Activated CD4-positive, alpha-beta T cell treated with anti-CD3 and anti-CD28 coated beads, Interleukin-2, amount 10 ng/mL, durations not matched to agents 7 days and 5 days (primary cell): Measurements from ENCODE around the gene HEG1. TPM values are rescaled to one million over a fixed set of nuclear protein-coding genes. Genes with fewer than 3 reads are reported as not detected.

Experiments used
- CTCF ChIA-PET: fragments of 350-600 bp; sonication (Branson Sonifier 250); formaldehyde crosslinking; loops from one replicate; lab custom pipeline; 2021; ENCODE audit warnings: antibody characterized with exemption; lab: Charles Lee
- POLR2A ChIA-PET: fragments of 350-600 bp; sonication (Branson Sonifier 250); formaldehyde crosslinking; loops from one replicate; lab custom pipeline; 2021; ENCODE audit warnings: antibody characterized with exemption; lab: Charles Lee
- DNase-seq: peaks from one replicate; pipeline ENCODE4 v3.0.0-alpha.2; 2020
- H3K27ac Mint-ChIP-seq: one replicate; pipeline ENCODE4 v1.8.0; 2021; ENCODE audit warnings: mild to moderate bottlenecking, moderate library complexity, mixed read lengths
- H3K27me3 Mint-ChIP-seq: one replicate; pipeline ENCODE4 v1.8.0; 2021; ENCODE audit warnings: mixed read lengths
- H3K36me3 Mint-ChIP-seq: one replicate; pipeline ENCODE4 v1.8.0; 2021; ENCODE audit warnings: low read depth, mixed read lengths
- H3K4me1 Mint-ChIP-seq: one replicate; pipeline ENCODE4 v1.8.0; 2021; ENCODE audit warnings: mixed read lengths
- H3K4me3 Mint-ChIP-seq: one replicate; pipeline ENCODE4 v1.8.0; 2021; ENCODE audit warnings: mild to moderate bottlenecking, moderate library complexity, mixed read lengths
- H3K9me3 Mint-ChIP-seq: one replicate; pipeline ENCODE4 v1.8.0; 2021; ENCODE audit warnings: mixed read lengths
- total RNA-seq, 2 experiments: library from RNA; stranded (reverse); gene quantifications; one replicate each; pipeline ENCODE4 v1.2.3, GENCODE V29; 2021

The HEG1 gene
- total RNA-seq, 2 experiments from 2014 or later, result 26.6 to 30.4 TPM

- Mint-ChIP-seq H3K27ac (peak overlapping the region; percentile 83), H3K4me1 (peaks cover 59% of the 10 kb centered on the region), H3K27me3 (peaks cover 7% of the 10 kb centered on the region), H3K4me3 (peak overlapping the region; percentile 90), H3K9me3 (no peaks in the 10 kb centered on the region), H3K36me3 (peaks cover 27% of the 10 kb centered on the region)
- ChIA-PET POLR2A (interaction anchor here (0.8 kb wide), 1 partner anchor 17 kb away, joined by 3 read pairs; no protein-coding TSS in a partner anchor), CTCF (interaction anchor here (0.8 to 0.9 kb wide), 4 partner anchors 34 to 375 kb away, joined by 3 read pairs; no protein-coding TSS in a partner anchor)
- no peak for DNase-seq
Measured at GRCh38 chr3:125052624-125053303, 3.0 kb downstream of the HEG1 start.

GRCh38 chr3:125051715-125052581, 3.8 kb downstream of the HEG1 start:
- CTCF ChIA-PET, result interaction anchor here (0.6 to 0.9 kb wide), 5 partner anchors 34 to 376 kb away, joined by 3 read pairs; no protein-coding TSS in a partner anchor

DNA sequence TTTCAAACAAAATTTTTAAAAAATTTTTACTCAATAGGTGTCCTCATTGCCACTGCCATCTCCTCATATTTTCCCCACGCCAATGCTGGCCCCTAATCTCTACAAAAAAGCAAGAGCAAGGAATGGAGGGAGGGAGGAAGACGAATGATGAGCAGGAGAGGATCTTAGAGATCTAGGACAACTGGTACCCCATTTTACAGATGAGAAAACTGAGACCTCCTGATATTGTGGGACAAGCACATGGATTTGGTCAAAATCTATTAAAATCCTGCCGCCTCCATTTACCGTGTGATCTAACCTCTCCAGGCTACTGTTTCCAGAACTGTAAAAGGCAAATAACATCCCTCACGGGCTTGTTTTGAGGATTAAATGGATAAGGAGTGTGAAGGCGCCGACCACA, 4.6 kb downstream of the HEG1 start:
- Mint-ChIP-seq H3K9me3 (no peaks in the 10 kb centered on the region), H3K4me1 (peaks cover 50% of the 10 kb centered on the region), H3K36me3 (peaks cover 28% of the 10 kb centered on the region), H3K4me3 (peak overlapping the region; percentile 90), H3K27me3 (peaks cover 1% of the 10 kb centered on the region), H3K27ac (peak overlapping the region; percentile 83)
- CTCF ChIA-PET, result no interaction called here
- POLR2A ChIA-PET, result no interaction called here
- no peak for DNase-seq

More at GRCh38 chr3:125051715-125052581, 3.8 kb downstream of the HEG1 start:
- POLR2A ChIA-PET, result interaction anchor here (0.8 kb wide), 1 partner anchor 18 kb away, joined by 3 read pairs; no protein-coding TSS in a partner anchor
- H3K4me1 Mint-ChIP-seq, result peaks cover 57% of the 10 kb centered on the region
- H3K9me3 Mint-ChIP-seq, result no peaks in the 10 kb centered on the region
- DNase-seq, result peak; percentile 69
- H3K36me3 Mint-ChIP-seq, result peaks cover 28% of the 10 kb centered on the region
- peaks cover 4% of the 10 kb centered on the region for H3K27me3 Mint-ChIP-seq
- H3K4me3 Mint-ChIP-seq, result peak overlapping the region; percentile 90
- H3K27ac Mint-ChIP-seq, result peak overlapping the region; percentile 83

- Mint-ChIP-seq H3K36me3 (peaks cover 28% of the 10 kb centered on the region), H3K9me3 (no peaks in the 10 kb centered on the region), H3K27me3 (peaks cover 1% of the 10 kb centered on the region), H3K4me3 (no peak overlapping the region), H3K27ac (no peak overlapping the region), H3K4me1 (peaks cover 49% of the 10 kb centered on the region)
- no peak for DNase-seq
- ChIA-PET CTCF (interaction anchor here (0.7 kb wide), 1 partner anchor 390 kb away, joined by 3 read pairs; no protein-coding TSS in a partner anchor), POLR2A (no interaction called here)
Measured at GRCh38 chr3:125050488-125051090, 5.2 kb downstream of the HEG1 start.

DNA sequence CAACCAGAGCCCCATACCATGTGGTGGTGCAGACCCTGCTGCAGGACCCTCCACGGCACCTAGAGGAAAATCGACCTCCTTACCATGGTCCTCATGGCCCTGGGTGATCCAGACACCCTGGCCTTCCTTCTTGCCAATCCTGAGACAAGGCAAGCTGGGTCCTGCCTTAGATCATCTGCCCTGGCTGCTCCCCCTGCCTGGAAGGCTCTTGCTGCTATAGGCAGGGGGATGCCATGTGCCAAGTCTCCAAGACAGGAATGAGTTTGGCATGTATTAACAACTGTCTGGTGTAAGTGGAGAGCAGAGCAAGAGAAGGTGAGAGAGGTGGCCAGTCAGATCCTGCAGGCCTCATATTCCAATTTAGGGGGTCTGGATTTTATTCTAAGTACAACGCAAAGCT, 7.5 kb downstream of the HEG1 start:
- Mint-ChIP-seq H3K36me3 (peaks cover 21% of the 10 kb centered on the region), H3K9me3 (no peaks in the 10 kb centered on the region), H3K27me3 (peaks cover 1% of the 10 kb centered on the region), H3K4me3 (no peak overlapping the region), H3K27ac (no peak overlapping the region), H3K4me1 (peaks cover 35% of the 10 kb centered on the region)
- ChIA-PET CTCF (interaction anchor here (1.1 to 1.6 kb wide), 2 partner anchors 24 to 472 kb away, joined by 3 to 4 read pairs; partner anchors contain the start of gene SNX4), POLR2A (no interaction called here)
- no peak for DNase-seq

DNA sequence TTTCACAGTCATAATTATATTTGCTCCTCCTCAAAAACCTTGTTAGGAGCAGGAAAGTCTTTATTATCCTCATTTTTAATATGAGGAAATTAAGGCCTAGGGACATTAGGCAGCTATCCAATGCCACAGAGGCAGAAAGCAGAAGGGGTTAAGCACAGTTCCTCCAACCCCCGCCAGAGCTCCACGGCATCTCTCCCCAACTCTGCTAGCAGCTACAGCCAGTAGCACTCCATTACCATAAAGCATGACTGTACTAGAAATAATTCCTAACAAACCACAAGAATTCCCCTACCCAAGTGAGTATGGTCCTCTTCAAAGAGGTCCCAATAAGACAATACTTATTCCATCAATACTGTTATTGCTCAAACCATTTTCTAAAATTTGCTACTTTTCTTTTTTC, 9.8 kb downstream of the HEG1 start:
- H3K4me3 Mint-ChIP-seq, result no peak overlapping the region
- peaks cover 24% of the 10 kb centered on the region for H3K36me3 Mint-ChIP-seq
- H3K27me3 Mint-ChIP-seq, result peaks cover 1% of the 10 kb centered on the region
- H3K4me1 Mint-ChIP-seq, result peaks cover 14% of the 10 kb centered on the region
- no peak for DNase-seq
- H3K9me3 Mint-ChIP-seq, result no peaks in the 10 kb centered on the region
- CTCF ChIA-PET, result interaction anchor here (0.7 kb wide), 1 partner anchor 398 kb away, joined by 3 read pairs; no protein-coding TSS in a partner anchor
- POLR2A ChIA-PET, result no interaction called here
- no peak overlapping the region for H3K27ac Mint-ChIP-seq

DNA sequence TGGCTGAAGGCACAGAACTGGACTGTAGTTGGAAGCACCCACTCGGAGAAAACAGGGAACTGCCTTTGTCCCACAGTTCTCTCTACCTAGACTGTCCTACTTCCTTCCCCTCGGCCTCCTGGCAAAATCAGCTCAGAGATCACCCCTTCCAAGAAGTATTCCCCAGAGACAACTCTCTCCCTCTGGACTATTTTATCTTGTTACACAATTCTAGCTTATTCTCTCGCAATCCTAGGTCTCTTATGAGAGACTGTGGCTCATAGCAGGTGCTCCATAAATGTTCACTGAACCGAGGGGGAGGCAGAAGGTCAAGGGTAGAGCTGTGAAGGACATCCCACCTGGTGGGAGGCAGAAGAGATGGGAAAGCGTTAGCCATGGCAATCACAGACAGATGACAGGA, 10.6 kb downstream of the HEG1 start:
- Mint-ChIP-seq H3K36me3 (peaks cover 22% of the 10 kb centered on the region), H3K27me3 (peaks cover 1% of the 10 kb centered on the region), H3K4me1 (peaks cover 7% of the 10 kb centered on the region), H3K9me3 (no peaks in the 10 kb centered on the region), H3K4me3 (no peak overlapping the region), H3K27ac (no peak overlapping the region)
- DNase-seq, result no peak
- ChIA-PET CTCF (no interaction called here), POLR2A (no interaction called here)

- Mint-ChIP-seq H3K27me3 (no peaks in the 10 kb centered on the region), H3K4me3 (no peak overlapping the region), H3K27ac (no peak overlapping the region), H3K36me3 (peaks cover 25% of the 10 kb centered on the region), H3K9me3 (peaks cover 5% of the 10 kb centered on the region), H3K4me1 (peaks cover 6% of the 10 kb centered on the region)
- ChIA-PET CTCF (interaction anchor here (0.8 to 1.1 kb wide), 2 partner anchors 25 to 41 kb away, joined by 3 read pairs; no protein-coding TSS in a partner anchor), POLR2A (no interaction called here)
- no peak for DNase-seq
Measured at GRCh38 chr3:125043599-125044151, 12.1 kb downstream of the HEG1 start.

- ChIA-PET POLR2A (no interaction called here), CTCF (interaction anchor here (0.6 to 1.1 kb wide), 2 partner anchors 24 to 118 kb away, joined by 3 read pairs; no protein-coding TSS in a partner anchor)
- no peak overlapping the region for H3K4me3 Mint-ChIP-seq
- peaks cover 25% of the 10 kb centered on the region for H3K36me3 Mint-ChIP-seq
- H3K27me3 Mint-ChIP-seq, result no peaks in the 10 kb centered on the region
- H3K4me1 Mint-ChIP-seq, result peaks cover 4% of the 10 kb centered on the region
- no peak for DNase-seq
- no peak overlapping the region for H3K27ac Mint-ChIP-seq
- peaks cover 11% of the 10 kb centered on the region for H3K9me3 Mint-ChIP-seq
Measured at GRCh38 chr3:125042725-125043406, 12.9 kb downstream of the HEG1 start.

DNA sequence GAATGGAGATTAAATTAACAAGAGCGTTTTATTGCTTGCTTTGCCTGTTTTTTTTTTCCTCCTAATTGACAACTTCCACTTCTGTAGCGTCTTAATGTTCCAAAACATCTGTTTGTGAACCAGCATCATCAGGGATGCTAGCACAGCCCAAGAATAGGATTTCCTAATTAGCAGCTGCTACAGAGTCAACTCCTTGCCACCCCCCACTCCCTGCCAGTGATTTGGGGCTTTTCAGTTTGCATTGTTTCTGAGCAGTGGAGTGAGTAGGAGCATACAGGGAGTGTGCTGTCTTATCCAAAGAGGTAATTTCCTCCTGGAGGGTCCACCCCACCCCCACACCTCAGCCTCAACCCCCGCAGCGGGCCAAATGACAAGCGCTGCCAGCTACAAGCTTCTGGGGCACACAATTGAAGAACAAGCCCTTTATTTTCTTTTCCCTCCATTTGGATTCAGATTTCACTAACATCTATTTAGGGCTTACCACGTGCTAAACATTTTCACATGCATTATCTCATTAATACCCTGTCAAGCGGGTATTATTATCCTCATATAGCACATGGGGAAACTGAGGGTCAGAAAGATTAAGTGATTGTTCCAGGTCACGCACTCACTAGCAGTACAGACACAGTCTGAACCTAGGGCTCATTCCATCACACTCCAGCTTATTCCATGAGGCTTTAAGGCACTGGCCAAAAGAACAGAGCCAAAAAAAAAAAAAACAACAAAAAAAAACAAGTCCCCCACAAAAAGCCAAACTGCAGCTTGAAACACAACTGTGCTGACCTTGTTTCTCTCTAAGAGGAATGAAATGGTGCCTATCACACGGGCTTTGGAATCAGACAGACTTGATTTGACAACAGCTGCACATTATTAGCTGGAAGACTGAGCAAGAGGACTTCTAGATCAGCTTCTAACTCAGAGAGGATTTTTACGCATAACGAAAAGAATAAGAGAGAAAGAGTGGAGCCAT, 16.4 kb downstream of the HEG1 start:
- peaks cover 27% of the 10 kb centered on the region for H3K9me3 Mint-ChIP-seq
- H3K36me3 Mint-ChIP-seq, result peaks cover 40% of the 10 kb centered on the region
- POLR2A ChIA-PET, result interaction anchor here (0.6 kb wide), 1 partner anchor 1995 kb away, joined by 3 read pairs; no protein-coding TSS in a partner anchor
- H3K27ac Mint-ChIP-seq, result no peak overlapping the region
- no peak overlapping the region for H3K4me3 Mint-ChIP-seq
- no peak for DNase-seq
- CTCF ChIA-PET, result interaction anchor here (0.6 to 1.2 kb wide), 4 partner anchors 10 to 450 kb away, joined by 3 to 4 read pairs (median 4); no protein-coding TSS in a partner anchor
- no peaks in the 10 kb centered on the region for H3K27me3 Mint-ChIP-seq
- H3K4me1 Mint-ChIP-seq, result peaks cover 15% of the 10 kb centered on the region
